GM18526 (cell line): ENCODE measurements around the gene SKOR1.

Experiments used
- POLR2A ChIP-seq: IDR thresholded peaks from 3 replicates; pipeline ENCODE4 v1.6.1; 2011; ENCODE audit not compliant: insufficient read length; ENCODE audit errors: extremely low read depth

SKOR1 gene

GRCh38 chr15:67786646-67787045 lies 38.7 kb upstream of the SKOR1 start:
- no peak for TF ChIP-seq POLR2A

GRCh38 chr15:67788986-67789385 lies 36.3 kb upstream of the SKOR1 start:
- no peak for TF ChIP-seq POLR2A

GRCh38 chr15:67790610-67791319 lies 34.5 kb upstream of the SKOR1 start:
- no peak for TF ChIP-seq POLR2A

GRCh38 chr15:67792250-67792942 lies 32.9 kb upstream of the SKOR1 start:
- TF ChIP-seq POLR2A, result no peak

GRCh38 chr15:67794832-67795574 lies 30.3 kb upstream of the SKOR1 start:
- no peak for TF ChIP-seq POLR2A

- TF ChIP-seq POLR2A, result no peak
Observed at GRCh38 chr15:67796196-67797127, 28.8 kb upstream of the SKOR1 start.

- no peak for TF ChIP-seq POLR2A
Observed at GRCh38 chr15:67799801-67800205, 25.5 kb upstream of the SKOR1 start.

- TF ChIP-seq POLR2A, result no peak
Observed at GRCh38 chr15:67801142-67801541, 24.2 kb upstream of the SKOR1 start.

- no peak for TF ChIP-seq POLR2A
Observed at GRCh38 chr15:67801926-67802914, 23.1 kb upstream of the SKOR1 start.

GRCh38 chr15:67803299-67803698 lies 22.0 kb upstream of the SKOR1 start:
- no peak for TF ChIP-seq POLR2A

GRCh38 chr15:67803996-67804843 lies 21.1 kb upstream of the SKOR1 start:
- TF ChIP-seq POLR2A, result no peak

GRCh38 chr15:67805008-67805665 lies 20.2 kb upstream of the SKOR1 start:
- TF ChIP-seq POLR2A, result no peak

GRCh38 chr15:67805666-67806516 lies 19.4 kb upstream of the SKOR1 start:
- TF ChIP-seq POLR2A, result no peak
